SK-N-SH treated with all-trans-retinoic acid at 6 μM for 48 hours (cell line): ENCODE measurements around the gene CORO6.

Experiments
- ARNTL ChIP-seq: fragments of 450-650 bp; formaldehyde crosslinking; IDR thresholded peaks from 2 replicates; pipeline ENCODE4 v1.5.0; 2020; ENCODE audit warnings: low read depth, mild to moderate bottlenecking, moderate library complexity, borderline replicate concordance
- BACH2 ChIP-seq: fragments of 250-450 bp; sonication (Bioruptor Pico); IDR thresholded peaks from 2 replicates; pipeline ENCODE4 v1.9.0; 2021; ENCODE audit warnings: mild to moderate bottlenecking, borderline replicate concordance
- ESRRG ChIP-seq: fragments of 250-450 bp; sonication (Bioruptor Pico); IDR thresholded peaks from 2 replicates; pipeline ENCODE4 v1.6.1; 2021; ENCODE audit warnings: mild to moderate bottlenecking
- ISL1 ChIP-seq: fragments of 250-450 bp; sonication (Bioruptor Pico); IDR thresholded peaks from 2 replicates; pipeline ENCODE4 v2.1.2; 2022; ENCODE audit warnings: mild to moderate bottlenecking, moderate library complexity
- OSR1 ChIP-seq: fragments of 250-450 bp; sonication (Bioruptor Pico); IDR thresholded peaks from 2 replicates; pipeline ENCODE4 v1.8.0; 2022; ENCODE audit warnings: moderate library complexity, mild to moderate bottlenecking, inconsistent platforms
- PATZ1 ChIP-seq: fragments of 250-450 bp; sonication (Bioruptor Pico); IDR thresholded peaks from 2 replicates; pipeline ENCODE4 v1.8.0; 2020; ENCODE audit warnings: mild to moderate bottlenecking, moderate library complexity, borderline replicate concordance
- RARB ChIP-seq: fragments of 250-450 bp; sonication (Bioruptor Pico); IDR thresholded peaks from 2 replicates; pipeline ENCODE4 v1.8.0; 2021; ENCODE audit warnings: mild to moderate bottlenecking, moderate library complexity
- SNAI2 ChIP-seq: fragments of 250-450 bp; sonication (Bioruptor Pico); IDR thresholded peaks from 2 replicates; pipeline ENCODE4 v1.5.0; 2020; ENCODE audit warnings: mild to moderate bottlenecking, moderate library complexity
- TOX ChIP-seq: fragments of 250-450 bp; sonication (Bioruptor Pico); IDR thresholded peaks from 2 replicates; pipeline ENCODE4 v1.8.0; 2021; ENCODE audit warnings: mild to moderate bottlenecking, moderate library complexity, borderline replicate concordance
- ZFP3 ChIP-seq: fragments of 250-450 bp; sonication (Bioruptor Pico); IDR thresholded peaks from 2 replicates; pipeline ENCODE4 v1.5.0; 2020; ENCODE audit warnings: mild to moderate bottlenecking, moderate library complexity
- ZFP30 ChIP-seq: fragments of 450-650 bp; formaldehyde crosslinking; IDR thresholded peaks from 2 replicates; pipeline ENCODE4 v1.5.0; 2022; ENCODE audit warnings: mild to moderate bottlenecking, moderate library complexity
- ZNF565 ChIP-seq: fragments of 450-650 bp; formaldehyde crosslinking; conservative IDR thresholded peaks from 2 replicates; pipeline ENCODE4 v1.5.0; 2020; ENCODE audit warnings: low read depth, mild to moderate bottlenecking, moderate library complexity
- ZNF8 ChIP-seq: fragments of 450-650 bp; formaldehyde crosslinking; IDR thresholded peaks from 2 replicates; pipeline ENCODE4 v1.5.0; 2020; ENCODE audit warnings: mild to moderate bottlenecking, moderate library complexity
- TF ChIP-seq, protein P1 (sequence below): fragments of 250-450 bp; sonication (Bioruptor Pico); IDR thresholded peaks from 2 replicates; pipeline ENCODE4 v1.5.1; 2021; ENCODE audit warnings: mild to moderate bottlenecking, moderate library complexity

DNA sequence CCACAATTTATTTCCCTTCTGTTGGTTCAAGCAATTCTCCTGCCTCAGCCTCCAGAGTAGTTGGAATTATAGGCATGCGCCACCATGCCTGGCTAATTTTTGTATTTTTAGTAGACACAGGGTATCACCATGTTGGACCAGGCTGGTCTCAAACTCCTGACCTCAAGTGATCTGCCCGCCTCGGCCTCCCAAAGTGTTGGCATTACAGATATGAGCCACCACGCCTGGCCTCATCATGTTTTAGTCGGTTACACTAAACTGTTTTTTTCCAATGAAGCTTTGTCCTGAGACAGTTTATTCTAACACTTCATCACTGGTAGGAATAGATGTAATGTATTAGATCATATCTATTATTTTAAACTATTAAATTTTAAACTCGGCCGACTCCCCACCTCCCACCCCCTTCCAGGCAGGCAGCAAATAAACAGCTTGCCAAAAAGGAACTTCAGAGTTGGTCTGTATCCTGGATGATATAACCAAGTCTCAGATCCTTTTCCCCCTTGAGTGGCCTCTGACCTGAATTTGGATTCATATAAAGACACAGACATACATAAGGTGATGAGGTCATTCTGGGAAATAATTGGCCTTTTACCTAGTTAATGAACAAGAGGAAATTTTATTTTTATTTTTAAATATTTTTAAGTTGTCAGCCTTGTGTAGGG lies 18.4 kb upstream of the CORO6 start:
- TF ChIP-seq TOX (CRISPR knock-in tag) (no peak), PATZ1 (CRISPR knock-in tag) (no peak), OSR1 (no peak), ARNTL (CRISPR knock-in tag) (no peak), SNAI2 (CRISPR knock-in tag) (no peak), ZFP30 (CRISPR knock-in tag) (no peak), ZNF565 (CRISPR knock-in tag) (no peak), ZFP3 (CRISPR knock-in tag) (no peak), ZNF8 (no peak), RARB (CRISPR knock-in tag) (no peak), BACH2 (CRISPR knock-in tag) (no peak), ISL1 (CRISPR knock-in tag) (no peak), ESRRG (no peak)
- TF ChIP-seq, protein P1, sequence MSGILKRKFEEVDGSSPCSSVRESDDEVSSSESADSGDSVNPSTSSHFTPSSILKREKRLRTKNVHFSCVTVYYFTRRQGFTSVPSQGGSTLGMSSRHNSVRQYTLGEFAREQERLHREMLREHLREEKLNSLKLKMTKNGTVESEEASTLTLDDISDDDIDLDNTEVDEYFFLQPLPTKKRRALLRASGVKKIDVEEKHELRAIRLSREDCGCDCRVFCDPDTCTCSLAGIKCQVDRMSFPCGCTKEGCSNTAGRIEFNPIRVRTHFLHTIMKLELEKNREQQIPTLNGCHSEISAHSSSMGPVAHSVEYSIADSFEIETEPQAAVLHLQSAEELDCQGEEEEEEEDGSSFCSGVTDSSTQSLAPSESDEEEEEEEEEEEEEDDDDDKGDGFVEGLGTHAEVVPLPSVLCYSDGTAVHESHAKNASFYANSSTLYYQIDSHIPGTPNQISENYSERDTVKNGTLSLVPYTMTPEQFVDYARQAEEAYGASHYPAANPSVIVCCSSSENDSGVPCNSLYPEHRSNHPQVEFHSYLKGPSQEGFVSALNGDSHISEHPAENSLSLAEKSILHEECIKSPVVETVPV: no peak
